ENCODE results near the gene FAM217B.

FAM217B gene

DNA sequence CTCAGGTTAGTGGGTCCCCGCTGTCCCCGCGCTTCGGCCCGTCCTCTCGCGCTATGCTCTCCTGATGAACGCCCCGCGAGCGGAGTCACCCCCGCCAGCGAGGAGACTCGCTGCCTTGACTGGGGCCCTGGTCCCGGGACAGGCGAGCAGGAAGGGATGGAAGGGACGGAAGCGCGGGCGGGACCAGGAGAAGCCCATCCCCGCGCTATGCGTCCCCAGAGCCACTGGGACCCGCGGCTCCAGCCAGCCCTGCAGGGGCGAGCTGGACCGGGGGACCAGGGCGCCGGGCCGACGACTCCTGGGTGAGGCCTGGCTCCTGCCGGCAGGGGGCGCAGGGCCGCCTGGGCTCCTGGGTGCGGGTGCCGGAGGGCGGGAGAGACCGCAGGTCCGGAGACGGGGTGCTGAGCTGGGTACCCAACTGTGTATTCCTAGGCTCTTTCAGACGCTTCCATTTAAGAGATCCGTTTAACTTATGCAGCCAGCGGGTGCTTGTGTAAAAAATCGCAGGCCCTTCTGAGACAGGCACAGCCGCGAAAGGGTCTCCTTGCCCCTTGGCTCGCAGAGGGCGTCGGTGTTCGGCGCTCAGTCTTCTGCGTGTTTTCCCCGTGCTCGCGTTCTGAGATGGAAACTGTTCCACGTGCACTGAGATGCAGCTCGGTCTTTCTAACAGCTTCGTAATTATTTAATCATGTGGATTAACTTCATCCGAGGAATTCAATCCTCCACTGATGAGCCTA is 6.2 kb upstream of the FAM217B start:
- no peak overlapping the region for H3K27ac Mint-ChIP-seq
- H3K27me3 Mint-ChIP-seq = no peaks in the 10 kb centered on the region
- H3K4me1 Mint-ChIP-seq = peaks cover 38% of the 10 kb centered on the region
- H3K9me3 Mint-ChIP-seq = no peaks in the 10 kb centered on the region
- H3K36me3 Mint-ChIP-seq = peaks cover 1% of the 10 kb centered on the region
- peak overlapping the region; percentile 82 for H3K4me3 Mint-ChIP-seq

DNA sequence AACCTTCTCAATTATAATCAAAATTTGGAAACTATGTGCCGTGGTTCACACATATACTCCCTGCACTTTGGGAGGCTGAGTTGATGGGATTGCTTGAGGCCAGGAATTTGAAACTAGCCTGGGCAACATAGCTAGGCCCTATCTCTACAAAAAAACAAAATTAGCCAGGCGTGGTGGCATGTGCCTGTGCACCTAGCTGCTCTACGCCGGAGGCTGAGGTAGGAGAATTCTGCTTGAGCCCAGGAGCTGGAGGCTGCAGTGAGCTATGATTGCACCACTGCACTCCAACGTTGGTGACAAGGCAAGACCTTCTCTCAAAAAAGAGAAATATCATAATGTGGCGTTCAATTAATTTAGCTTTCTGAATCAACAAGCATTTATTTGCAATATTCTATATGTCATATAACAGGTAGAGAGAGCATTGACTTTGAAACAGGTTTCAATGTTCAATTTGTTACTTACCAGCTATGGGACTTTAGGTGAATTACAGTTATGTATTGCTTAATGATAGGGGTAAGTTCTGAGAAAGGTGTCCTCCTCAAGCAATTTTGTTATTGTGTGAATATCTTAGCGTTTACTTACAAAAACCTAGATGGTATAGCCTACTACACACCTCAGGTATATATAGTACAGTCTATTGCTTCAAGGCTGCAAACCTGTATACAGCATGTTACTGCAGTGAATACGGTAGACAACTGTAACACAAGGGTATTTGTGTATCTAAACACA is 4.6 kb upstream of the FAM217B start:
- Mint-ChIP-seq H3K4me3 (no peak overlapping the region), H3K4me1 (peaks cover 38% of the 10 kb centered on the region), H3K36me3 (peaks cover 1% of the 10 kb centered on the region), H3K27ac (no peak overlapping the region), H3K27me3 (no peaks in the 10 kb centered on the region), H3K9me3 (no peaks in the 10 kb centered on the region)

GRCh38 chr20:59936409-59936808 is 3.8 kb upstream of the FAM217B start:
- no peaks in the 10 kb centered on the region for H3K27me3 Mint-ChIP-seq
- H3K9me3 Mint-ChIP-seq = no peaks in the 10 kb centered on the region
- no peak overlapping the region for H3K4me3 Mint-ChIP-seq
- H3K36me3 Mint-ChIP-seq = peaks cover 1% of the 10 kb centered on the region
- peaks cover 44% of the 10 kb centered on the region for H3K4me1 Mint-ChIP-seq
- no peak overlapping the region for H3K27ac Mint-ChIP-seq

- Mint-ChIP-seq H3K27me3 (no peaks in the 10 kb centered on the region), H3K36me3 (no peaks in the 10 kb centered on the region), H3K9me3 (no peaks in the 10 kb centered on the region), H3K27ac (no peak overlapping the region), H3K4me1 (peaks cover 45% of the 10 kb centered on the region), H3K4me3 (no peak overlapping the region)
Observed at GRCh38 chr20:59937150-59937549, 3.0 kb upstream of the FAM217B start.

DNA sequence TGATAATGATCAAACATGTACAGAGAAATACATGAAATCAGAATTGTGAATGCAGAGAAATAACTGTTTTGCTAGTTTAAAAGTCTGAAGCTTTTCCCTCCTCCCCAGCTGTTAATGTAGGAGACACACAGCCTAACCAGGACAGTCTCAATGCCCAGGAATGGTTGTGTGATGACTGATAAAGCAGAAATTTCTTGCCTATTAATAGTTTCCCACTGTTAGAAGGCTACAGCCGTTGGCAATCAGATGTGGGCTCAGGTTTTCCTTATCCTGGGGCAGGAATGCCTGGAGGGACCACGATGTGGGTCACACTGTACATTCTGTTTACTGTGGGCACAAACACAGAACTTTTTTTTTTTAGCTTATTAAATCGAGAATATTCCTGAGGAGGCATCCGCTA is 2.0 kb upstream of the FAM217B start:
- Mint-ChIP-seq H3K27me3 (no peaks in the 10 kb centered on the region), H3K9me3 (no peaks in the 10 kb centered on the region), H3K4me3 (peak overlapping the region; percentile 82), H3K27ac (peak overlapping the region; percentile 52), H3K4me1 (peaks cover 47% of the 10 kb centered on the region), H3K36me3 (no peaks in the 10 kb centered on the region)

DNA sequence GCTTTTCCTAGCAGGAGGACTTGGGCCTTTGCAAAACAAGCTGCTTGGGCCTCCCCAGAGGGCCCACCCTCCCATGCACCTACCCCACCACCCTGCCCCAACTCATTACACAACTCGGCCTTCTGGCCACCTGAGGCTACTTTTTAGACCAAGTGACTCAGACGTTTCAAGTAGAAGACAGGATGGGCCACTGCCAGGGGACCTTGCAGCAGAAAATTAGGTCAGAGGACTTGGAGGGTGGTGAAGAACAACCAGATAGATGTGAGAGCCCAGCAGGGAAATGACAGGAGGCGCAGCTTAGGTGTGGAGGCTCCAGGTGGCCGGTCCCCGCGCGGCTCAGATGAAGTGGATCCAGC is 1.5 kb upstream of the FAM217B start:
- Mint-ChIP-seq H3K27me3 (no peaks in the 10 kb centered on the region), H3K9me3 (no peaks in the 10 kb centered on the region), H3K36me3 (no peaks in the 10 kb centered on the region), H3K4me3 (peak overlapping the region; percentile 82), H3K4me1 (peaks cover 47% of the 10 kb centered on the region), H3K27ac (peak overlapping the region; percentile 52)

- H3K27me3 Mint-ChIP-seq = no peaks in the 10 kb centered on the region
- peaks cover 2% of the 10 kb centered on the region for H3K36me3 Mint-ChIP-seq
- H3K9me3 Mint-ChIP-seq = no peaks in the 10 kb centered on the region
- peak overlapping the region; percentile 52 for H3K27ac Mint-ChIP-seq
- H3K4me1 Mint-ChIP-seq = peaks cover 50% of the 10 kb centered on the region
- H3K4me3 Mint-ChIP-seq = peak overlapping the region; percentile 96
Observed at GRCh38 chr20:59939052-59939878, 924 bp upstream of the FAM217B start.

DNA sequence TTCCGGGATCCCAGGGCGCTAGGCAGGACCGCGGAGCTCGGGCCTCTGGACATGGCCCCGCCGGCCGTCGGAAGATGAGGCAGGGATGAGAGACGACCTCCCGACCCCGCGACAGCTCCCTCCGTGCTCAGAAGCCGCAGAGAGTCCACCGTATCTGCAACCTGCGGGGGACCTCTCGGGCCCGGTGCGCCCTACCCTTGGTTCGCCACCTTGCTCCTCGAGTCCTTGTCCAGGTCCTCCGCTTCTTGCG is 385 bp upstream of the FAM217B start:
- Mint-ChIP-seq H3K4me1 (peaks cover 55% of the 10 kb centered on the region), H3K9me3 (no peaks in the 10 kb centered on the region), H3K27ac (no peak overlapping the region), H3K4me3 (peak overlapping the region; percentile 96), H3K27me3 (no peaks in the 10 kb centered on the region), H3K36me3 (peaks cover 6% of the 10 kb centered on the region)

GRCh38 chr20:59940956-59941294 is 736 bp downstream of the FAM217B start:
- Mint-ChIP-seq H3K4me3 (peak overlapping the region; percentile 96), H3K9me3 (no peaks in the 10 kb centered on the region), H3K27me3 (no peaks in the 10 kb centered on the region), H3K36me3 (peaks cover 8% of the 10 kb centered on the region), H3K4me1 (peaks cover 60% of the 10 kb centered on the region), H3K27ac (peak overlapping the region; percentile 95)

- Mint-ChIP-seq H3K9me3 (no peaks in the 10 kb centered on the region), H3K36me3 (peaks cover 8% of the 10 kb centered on the region), H3K27ac (no peak overlapping the region), H3K4me3 (peak overlapping the region; percentile 33), H3K4me1 (peaks cover 51% of the 10 kb centered on the region), H3K27me3 (no peaks in the 10 kb centered on the region)
Observed at GRCh38 chr20:59942245-59942644, 2.1 kb downstream of the FAM217B start.

DNA sequence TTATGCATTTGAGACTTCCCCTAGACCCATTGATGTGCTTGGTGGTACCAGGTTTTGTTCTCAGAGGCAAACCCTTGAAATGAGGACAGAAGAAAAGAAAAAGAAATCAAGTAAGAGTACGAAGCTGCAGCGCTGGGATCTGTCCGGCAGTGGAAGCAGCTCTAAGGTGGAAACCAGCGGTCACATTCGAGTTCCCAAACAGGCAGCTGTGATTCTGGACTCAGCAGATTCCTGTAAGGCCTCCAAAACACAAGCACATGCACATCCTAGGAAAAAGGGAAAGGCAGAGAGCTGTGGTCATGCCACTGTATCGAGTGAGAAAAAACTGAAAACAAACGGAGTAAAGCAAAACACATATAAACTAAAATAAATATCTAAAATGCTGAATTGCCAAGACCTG is 4.5 kb downstream of the FAM217B start:
- Mint-ChIP-seq H3K9me3 (no peaks in the 10 kb centered on the region), H3K36me3 (peaks cover 8% of the 10 kb centered on the region), H3K27ac (peak overlapping the region; percentile 57), H3K4me1 (peaks cover 49% of the 10 kb centered on the region), H3K27me3 (no peaks in the 10 kb centered on the region), H3K4me3 (no peak overlapping the region)

DNA sequence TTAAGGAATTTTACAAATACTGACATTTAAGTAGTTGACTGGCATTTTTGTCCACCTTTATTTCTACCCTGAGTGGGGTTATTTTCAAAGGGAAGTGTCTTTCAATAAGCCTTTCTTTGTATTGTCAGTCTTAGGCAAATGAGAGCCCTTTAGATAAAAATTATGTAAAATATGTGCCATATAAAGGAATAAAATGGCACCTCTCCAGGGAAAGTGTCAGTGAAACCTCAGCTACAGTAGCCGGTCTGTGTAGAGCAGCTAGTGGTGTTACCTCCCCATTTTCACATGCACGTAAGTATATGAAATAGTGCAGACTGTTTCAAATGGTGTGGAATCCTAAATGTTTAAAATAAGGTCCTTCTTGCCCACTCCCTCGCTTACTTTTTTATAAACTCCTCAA is 5.0 kb downstream of the FAM217B start:
- no peak overlapping the region for H3K27ac Mint-ChIP-seq
- H3K36me3 Mint-ChIP-seq = peaks cover 8% of the 10 kb centered on the region
- H3K4me1 Mint-ChIP-seq = peaks cover 49% of the 10 kb centered on the region
- H3K9me3 Mint-ChIP-seq = no peaks in the 10 kb centered on the region
- no peaks in the 10 kb centered on the region for H3K27me3 Mint-ChIP-seq
- no peak overlapping the region for H3K4me3 Mint-ChIP-seq

GRCh38 chr20:59945731-59946130 is 5.5 kb downstream of the FAM217B start:
- Mint-ChIP-seq H3K27me3 (no peaks in the 10 kb centered on the region), H3K9me3 (no peaks in the 10 kb centered on the region), H3K4me1 (peaks cover 49% of the 10 kb centered on the region), H3K36me3 (peaks cover 8% of the 10 kb centered on the region), H3K27ac (no peak overlapping the region), H3K4me3 (no peak overlapping the region)

DNA sequence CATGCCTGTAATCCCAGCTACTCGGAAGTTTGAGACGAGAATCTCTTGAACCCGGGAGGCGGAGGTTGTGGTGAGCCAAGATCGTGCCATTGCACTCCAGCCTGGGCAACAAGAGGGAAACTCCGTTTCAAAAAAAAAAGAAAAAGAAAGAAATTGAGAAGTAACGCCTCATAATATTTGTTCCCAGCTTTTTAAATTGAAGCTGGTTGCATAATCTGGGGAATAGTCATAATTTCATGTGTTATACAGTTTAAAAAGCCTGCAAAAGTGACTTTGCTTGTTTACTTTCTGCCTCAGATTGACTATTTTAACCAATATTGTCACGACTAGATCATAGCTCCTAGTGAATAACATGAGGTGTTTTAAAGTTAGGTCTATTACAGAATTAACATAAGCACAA is 7.2 kb downstream of the FAM217B start:
- Mint-ChIP-seq H3K27me3 (no peaks in the 10 kb centered on the region), H3K9me3 (no peaks in the 10 kb centered on the region), H3K36me3 (peaks cover 8% of the 10 kb centered on the region), H3K4me3 (no peak overlapping the region), H3K27ac (peak overlapping the region; percentile 8), H3K4me1 (peaks cover 33% of the 10 kb centered on the region)

DNA sequence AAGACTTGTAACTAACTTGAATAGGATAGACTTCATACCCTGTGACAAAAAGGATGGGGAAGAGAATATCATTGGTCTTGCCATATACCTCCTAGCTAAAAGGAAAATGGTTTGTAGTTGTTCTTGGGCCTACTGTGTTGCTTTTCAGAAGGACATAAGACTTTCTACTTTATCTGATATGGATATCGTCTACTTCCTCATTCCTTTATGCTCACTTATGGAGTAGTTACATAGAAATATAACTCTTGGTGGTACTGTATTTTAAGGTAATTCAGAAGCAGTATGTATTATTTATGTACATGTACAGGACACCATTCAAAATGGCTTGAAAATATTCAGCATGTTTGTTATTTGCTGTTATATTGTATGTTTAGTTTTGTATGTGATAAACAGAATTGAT is 8.0 kb downstream of the FAM217B start:
- H3K9me3 Mint-ChIP-seq = no peaks in the 10 kb centered on the region
- H3K4me3 Mint-ChIP-seq = no peak overlapping the region
- no peaks in the 10 kb centered on the region for H3K27me3 Mint-ChIP-seq
- no peak overlapping the region for H3K27ac Mint-ChIP-seq
- H3K36me3 Mint-ChIP-seq = peaks cover 8% of the 10 kb centered on the region
- peaks cover 33% of the 10 kb centered on the region for H3K4me1 Mint-ChIP-seq

All from activated naive CD4-positive, alpha-beta T cell treated with anti-CD3 and anti-CD28 coated beads, Interleukin-2, amount 50 U/mL, for 24 hours (primary cell).